ENCODE data around the gene SKA1. TPM values are rescaled to one million over a fixed set of nuclear protein-coding genes. Genes with fewer than 3 reads are reported as not detected.

SKA1 gene
- total and polyA plus RNA-seq, 9 of the 15 experiments (the other 6 are each of a cell fraction or from before 2014, with no cell fraction given) = 27.8 to 67.2 (median 41.9) TPM

GRCh38 chr18:50358844-50359243 is 16.0 kb upstream of the SKA1 start (continued):
- TF ChIP-seq, protein P1, sequence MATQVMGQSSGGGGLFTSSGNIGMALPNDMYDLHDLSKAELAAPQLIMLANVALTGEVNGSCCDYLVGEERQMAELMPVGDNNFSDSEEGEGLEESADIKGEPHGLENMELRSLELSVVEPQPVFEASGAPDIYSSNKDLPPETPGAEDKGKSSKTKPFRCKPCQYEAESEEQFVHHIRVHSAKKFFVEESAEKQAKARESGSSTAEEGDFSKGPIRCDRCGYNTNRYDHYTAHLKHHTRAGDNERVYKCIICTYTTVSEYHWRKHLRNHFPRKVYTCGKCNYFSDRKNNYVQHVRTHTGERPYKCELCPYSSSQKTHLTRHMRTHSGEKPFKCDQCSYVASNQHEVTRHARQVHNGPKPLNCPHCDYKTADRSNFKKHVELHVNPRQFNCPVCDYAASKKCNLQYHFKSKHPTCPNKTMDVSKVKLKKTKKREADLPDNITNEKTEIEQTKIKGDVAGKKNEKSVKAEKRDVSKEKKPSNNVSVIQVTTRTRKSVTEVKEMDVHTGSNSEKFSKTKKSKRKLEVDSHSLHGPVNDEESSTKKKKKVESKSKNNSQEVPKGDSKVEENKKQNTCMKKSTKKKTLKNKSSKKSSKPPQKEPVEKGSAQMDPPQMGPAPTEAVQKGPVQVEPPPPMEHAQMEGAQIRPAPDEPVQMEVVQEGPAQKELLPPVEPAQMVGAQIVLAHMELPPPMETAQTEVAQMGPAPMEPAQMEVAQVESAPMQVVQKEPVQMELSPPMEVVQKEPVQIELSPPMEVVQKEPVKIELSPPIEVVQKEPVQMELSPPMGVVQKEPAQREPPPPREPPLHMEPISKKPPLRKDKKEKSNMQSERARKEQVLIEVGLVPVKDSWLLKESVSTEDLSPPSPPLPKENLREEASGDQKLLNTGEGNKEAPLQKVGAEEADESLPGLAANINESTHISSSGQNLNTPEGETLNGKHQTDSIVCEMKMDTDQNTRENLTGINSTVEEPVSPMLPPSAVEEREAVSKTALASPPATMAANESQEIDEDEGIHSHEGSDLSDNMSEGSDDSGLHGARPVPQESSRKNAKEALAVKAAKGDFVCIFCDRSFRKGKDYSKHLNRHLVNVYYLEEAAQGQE (IDR thresholded peaks at IDR 0.05; ENCODE audit: borderline replicate concordance) = peak; percentile 69
- TF ChIP-seq, protein P1 (CRISPR knock-in tag; IDR thresholded peaks at IDR 0.05; ENCODE audit: low read depth) = no peak
- TF ChIP-seq EP300 (IDR thresholded peaks at IDR 0.05; ENCODE audit: low read length) (peak; percentile 72; the same call in 1 of the 2 replicates), SMARCC2 (IDR thresholded peaks at IDR 0.05; ENCODE audit: low read depth) (peak; percentile 29; the same call in 1 of the 2 replicates), JUND (IDR thresholded peaks at IDR 0.05; ENCODE audit: borderline replicate concordance, low read depth, low read length) (no peak), JUND (tag; IDR thresholded peaks at IDR 0.05; ENCODE audit: borderline replicate concordance, low read depth, low read length) (peak; percentile 28; the same call in 1 of the 3 replicates), CBFA2T2 (conservative IDR thresholded peaks at IDR 0.05) (peak; percentile 78), STAT5A (IDR thresholded peaks at IDR 0.05; ENCODE audit: borderline replicate concordance, low read length) (peak; percentile 46; the same call in 1 of the 2 replicates), SMARCE1 (IDR thresholded peaks at IDR 0.05) (peak; percentile 75), MAZ (CRISPR knock-in tag; conservative IDR thresholded peaks at IDR 0.05 in 1 of 2, IDR thresholded peaks at IDR 0.05 in 1 of 2) (peak in 1 of 2 experiments; percentile 49; a peak in 1 of 4 replicates), TAL1 (IDR thresholded peaks at IDR 0.05) (peak; percentile 86), FOXM1 (IDR thresholded peaks at IDR 0.05; ENCODE audit: low read depth) (peak; percentile 35; the same call in 1 of the 2 replicates), FOXM1 (CRISPR knock-in tag; IDR thresholded peaks at IDR 0.05; ENCODE audit: low read depth) (no peak), MTA2 (IDR thresholded peaks at IDR 0.05; ENCODE audit: low read depth) (peak; percentile 76; the same call in 1 of the 2 replicates), POLR2AphosphoS5 (IDR thresholded peaks at IDR 0.05; ENCODE audit: control insufficient read depth, insufficient read depth, low read depth, low read length) (peak; percentile 51; the same call in 1 of the 2 replicates), TRIM24 (IDR thresholded peaks at IDR 0.05) (0 out of 4 replicates have a peak, but pooled peaks of 1 of the 2 experiments have one; percentile 19)
